GM12864 (cell line): ENCODE results near the gene EVX1.

Source experiments
- DNase-seq: peaks from one replicate; pipeline ENCODE4 v3.0.0-alpha.2; 2011; ENCODE audit warnings: low read depth
- H3K4me3 ChIP-seq: 2 replicates; pipeline ENCODE4 v1.5.1; 2011; ENCODE audit warnings: mild to moderate bottlenecking, low read depth, low read length, control low read depth
- CTCF ChIP-seq: IDR thresholded peaks from 2 replicates; pipeline ENCODE4 v1.5.1; 2011; ENCODE audit warnings: low read depth, mild to moderate bottlenecking, moderate library complexity, low read length, control low read depth, inconsistent platforms; ENCODE audit errors: missing control alignments

Gene EVX1

GRCh38 chr7:27242555-27243339 lies at the start of gene EVX1:
TSS of gene EVX1 (plus strand) at chr7:27242802. CDS start at chr7:27243031, 229 bp downstream.
- TF ChIP-seq CTCF, result no peak
- H3K4me3 ChIP-seq, result no peak within 1 kb of the TSS
- DNase-seq, result no peak

GRCh38 chr7:27193335-27194001 lies 49.1 kb upstream of the EVX1 start:
- no peak for DNase-seq
- no peak overlapping the region for H3K4me3 ChIP-seq
- TF ChIP-seq CTCF, result no peak

- DNase-seq, result no peak
- no peak overlapping the region for H3K4me3 ChIP-seq
- TF ChIP-seq CTCF, result no peak
Observed at GRCh38 chr7:27194002-27194352, 48.6 kb upstream of the EVX1 start.

- DNase-seq, result no peak
- no peak for TF ChIP-seq CTCF
Observed at GRCh38 chr7:27194686-27195379, 47.8 kb upstream of the EVX1 start.

GRCh38 chr7:27196287-27196767 lies 46.3 kb upstream of the EVX1 start:
- peak; percentile 46 for DNase-seq

More at GRCh38 chr7:27194686-27195379, 47.8 kb upstream of the EVX1 start:
- no peak overlapping the region for H3K4me3 ChIP-seq

More at GRCh38 chr7:27196287-27196767, 46.3 kb upstream of the EVX1 start:
- no peak overlapping the region for H3K4me3 ChIP-seq
- TF ChIP-seq CTCF, result peak; percentile 68
